H9 (cell line): ENCODE data around the gene SHTN1. TPM values are rescaled to one million over a fixed set of nuclear protein-coding genes. Genes with fewer than 3 reads are reported as not detected.

Experiments
- DNase-seq: peaks from one replicate; pipeline ENCODE4 v3.0.0-alpha.2; 2017
- H2AFZ ChIP-seq: one replicate; pipeline ENCODE4 v1.6.1; 2013; ENCODE audit warnings: mild to moderate bottlenecking, low read length, control low read depth, moderate library complexity
- H2AK5ac ChIP-seq: 2 replicates; pipeline ENCODE4 v1.6.1; 2013; ENCODE audit warnings: low read length, control low read depth, mixed read lengths; ENCODE audit not compliant: insufficient read length
- H2BK120ac ChIP-seq: one replicate; pipeline ENCODE4 v1.6.1; 2013; ENCODE audit warnings: low read depth, mild to moderate bottlenecking, low read length, control low read depth, inconsistent platforms; ENCODE audit not compliant: poor library complexity, severe bottlenecking
- H2BK12ac ChIP-seq: 2 replicates; pipeline ENCODE4 v1.6.1; 2013; ENCODE audit warnings: low read length, control low read depth, mixed read lengths, low read depth; ENCODE audit not compliant: insufficient read length
- H2BK15ac ChIP-seq: 2 replicates; pipeline ENCODE4 v1.6.1; 2013; ENCODE audit warnings: low read depth, low read length, control low read depth
- H2BK20ac ChIP-seq: one replicate; pipeline ENCODE4 v1.6.1; 2013; ENCODE audit warnings: low read depth, mild to moderate bottlenecking, low read length, control low read depth, inconsistent platforms; ENCODE audit not compliant: poor library complexity, severe bottlenecking
- H2BK5ac ChIP-seq: 2 replicates; pipeline ENCODE4 v1.6.1; 2013; ENCODE audit warnings: low read length, control low read depth, mixed read lengths; ENCODE audit not compliant: insufficient read length
- H3K14ac ChIP-seq: 2 replicates; pipeline ENCODE4 v1.6.1; 2013; ENCODE audit warnings: low read length, control low read depth; ENCODE audit not compliant: insufficient read depth
- H3K18ac ChIP-seq: 2 replicates; pipeline ENCODE4 v1.6.1; 2013; ENCODE audit warnings: low read depth, mild to moderate bottlenecking, mixed read lengths, low read length, control low read depth; ENCODE audit not compliant: insufficient read length
- H3K23ac ChIP-seq: 2 replicates; pipeline ENCODE4 v1.6.1; 2013; ENCODE audit warnings: low read length, control low read depth, mixed read lengths, low read depth; ENCODE audit not compliant: insufficient read length
- H3K23me2 ChIP-seq: 2 replicates; pipeline ENCODE4 v1.6.1; 2013; ENCODE audit warnings: low read depth, mild to moderate bottlenecking, mixed read lengths, low read length, control low read depth; ENCODE audit not compliant: insufficient read length, poor library complexity, severe bottlenecking
- H3K27ac ChIP-seq: 2 replicates; pipeline ENCODE4 v1.5.1; 2013; ENCODE audit warnings: low read length, control low read depth, mixed read lengths, low read depth; ENCODE audit not compliant: insufficient read length
- H3K27me3 ChIP-seq: 2 replicates; pipeline ENCODE4 v1.6.1; 2013; ENCODE audit warnings: low read length, control low read depth, inconsistent platforms; ENCODE audit not compliant: insufficient read depth
- H3K4ac ChIP-seq: 2 replicates; pipeline ENCODE4 v1.6.1; 2013; ENCODE audit warnings: low read depth, mild to moderate bottlenecking, control low read depth, inconsistent platforms, low read length, moderate library complexity
- H3K4me1 ChIP-seq: 2 replicates; pipeline ENCODE4 v1.6.1; 2013; ENCODE audit warnings: low read length, control low read depth, inconsistent platforms; ENCODE audit not compliant: insufficient read depth
- H3K4me2 ChIP-seq: 2 replicates; pipeline ENCODE4 v1.6.1; 2013; ENCODE audit warnings: low read length, control low read depth, mixed read lengths; ENCODE audit not compliant: insufficient read length, insufficient read depth
- H3K56ac ChIP-seq: 2 replicates; pipeline ENCODE4 v1.6.1; 2013; ENCODE audit warnings: low read depth, mild to moderate bottlenecking, mixed read lengths, low read length, control low read depth; ENCODE audit not compliant: insufficient read length
- H3K79me1 ChIP-seq: 2 replicates; pipeline ENCODE4 v1.6.1; 2013; ENCODE audit warnings: low read depth, mild to moderate bottlenecking, moderate library complexity, low read length, control low read depth, inconsistent platforms; ENCODE audit not compliant: insufficient read depth, poor library complexity, severe bottlenecking
- H3K79me2 ChIP-seq: 2 replicates; pipeline ENCODE4 v1.6.1; 2013; ENCODE audit warnings: low read length, control low read depth, inconsistent platforms; ENCODE audit not compliant: insufficient read depth
- H3K9ac ChIP-seq: 2 replicates; pipeline ENCODE4 v1.6.1; 2013; ENCODE audit warnings: low read length, control low read depth, mixed read lengths; ENCODE audit not compliant: insufficient read length; ENCODE audit errors: extremely low read depth
- H3K9me3 ChIP-seq: one replicate; pipeline ENCODE4 v1.6.1; 2013; ENCODE audit warnings: low read depth, low read length, inconsistent platforms; ENCODE audit not compliant: control insufficient read depth
- H3T11ph ChIP-seq: one replicate; pipeline ENCODE4 v1.6.1; 2013; ENCODE audit warnings: mild to moderate bottlenecking, low read length, control low read depth, inconsistent platforms
- H4K20me1 ChIP-seq: one replicate; pipeline ENCODE4 v1.6.1; 2013; ENCODE audit not compliant: control insufficient read depth, insufficient read length, insufficient read depth
- H4K5ac ChIP-seq: 2 replicates; pipeline ENCODE4 v1.6.1; 2013; ENCODE audit warnings: low read depth, mild to moderate bottlenecking, mixed read lengths, low read length, control low read depth; ENCODE audit not compliant: insufficient read length
- H4K8ac ChIP-seq: replicated peaks from 2 replicates; pipeline ENCODE4 v1.6.1; 2013; ENCODE audit warnings: low read length, control low read depth, mixed read lengths, low read depth; ENCODE audit not compliant: insufficient read length
- H4K91ac ChIP-seq: 2 replicates; pipeline ENCODE4 v1.6.1; 2013; ENCODE audit warnings: low read depth, mild to moderate bottlenecking, moderate library complexity, mixed read lengths, low read length, control low read depth; ENCODE audit not compliant: insufficient read length
- H3K27ac Mint-ChIP-seq, 3 experiments: 2 replicates in 2 of 3; 3 replicates in 1 of 3; pipeline ENCODE4 v1.8.0; 2020 to 2021; ENCODE audit warnings: mixed read lengths in 3 of 3, mild to moderate bottlenecking in 1 of 3, moderate library complexity in 1 of 3
- H3K27me3 Mint-ChIP-seq: 2 replicates; pipeline ENCODE4 v1.8.0; 2021; ENCODE audit warnings: low read depth, mild to moderate bottlenecking, moderate library complexity, mixed read lengths
- H3K36me3 Mint-ChIP-seq, 3 experiments: 2 replicates in 2 of 3; 3 replicates in 1 of 3; pipeline ENCODE4 v1.8.0; 2020 to 2021; ENCODE audit warnings: low read depth in 3 of 3, mixed read lengths in 3 of 3; ENCODE audit not compliant: insufficient read depth in 1 of 3
- H3K4me1 Mint-ChIP-seq, 2 experiments: 2 replicates each; pipeline ENCODE4 v1.8.0; 2020; ENCODE audit warnings: mixed read lengths in 2 of 2
- H3K4me3 Mint-ChIP-seq, 2 experiments: 2 replicates in 1 of 2; 3 replicates in 1 of 2; pipeline ENCODE4 v1.8.0; 2020 to 2021; ENCODE audit warnings: mild to moderate bottlenecking in 2 of 2, mixed read lengths in 2 of 2, moderate library complexity in 1 of 2
- H3K9me3 Mint-ChIP-seq, 2 experiments: 2 replicates in 1 of 2; 3 replicates in 1 of 2; pipeline ENCODE4 v1.8.0; 2020; ENCODE audit warnings: mild to moderate bottlenecking in 2 of 2, mixed read lengths in 2 of 2, moderate library complexity in 1 of 2
- WGBS: extraction: QIAGEN DNeasy Blood & Tissue Kit; methylation state at CpG from one replicate; pipeline ENCODE4 v1.1.7; 2013; ENCODE audit warnings: missing lambda C conversion rate, low lambda C conversion rate, mixed read lengths; ENCODE audit not compliant: insufficient read length; ENCODE audit errors: extremely low coverage; 5-methylcytosine and 5-hydroxymethylcytosine counted together
- total RNA-seq: library from RNA; stranded (reverse); gene quantifications from 2 replicates; pipeline ENCODE4 v1.2.1, GENCODE V29; 2021
- TF ChIP-seq, protein P1 (sequence below): fragments of 200-600 bp; sonication (generic); conservative IDR thresholded peaks from 3 replicates; pipeline ENCODE4 v1.8.0; 2021; ENCODE audit warnings: antibody characterized with exemption, mild to moderate bottlenecking

SHTN1 gene
- total RNA-seq, 1 experiment from 2014 or later, result 22.1 TPM

DNA sequence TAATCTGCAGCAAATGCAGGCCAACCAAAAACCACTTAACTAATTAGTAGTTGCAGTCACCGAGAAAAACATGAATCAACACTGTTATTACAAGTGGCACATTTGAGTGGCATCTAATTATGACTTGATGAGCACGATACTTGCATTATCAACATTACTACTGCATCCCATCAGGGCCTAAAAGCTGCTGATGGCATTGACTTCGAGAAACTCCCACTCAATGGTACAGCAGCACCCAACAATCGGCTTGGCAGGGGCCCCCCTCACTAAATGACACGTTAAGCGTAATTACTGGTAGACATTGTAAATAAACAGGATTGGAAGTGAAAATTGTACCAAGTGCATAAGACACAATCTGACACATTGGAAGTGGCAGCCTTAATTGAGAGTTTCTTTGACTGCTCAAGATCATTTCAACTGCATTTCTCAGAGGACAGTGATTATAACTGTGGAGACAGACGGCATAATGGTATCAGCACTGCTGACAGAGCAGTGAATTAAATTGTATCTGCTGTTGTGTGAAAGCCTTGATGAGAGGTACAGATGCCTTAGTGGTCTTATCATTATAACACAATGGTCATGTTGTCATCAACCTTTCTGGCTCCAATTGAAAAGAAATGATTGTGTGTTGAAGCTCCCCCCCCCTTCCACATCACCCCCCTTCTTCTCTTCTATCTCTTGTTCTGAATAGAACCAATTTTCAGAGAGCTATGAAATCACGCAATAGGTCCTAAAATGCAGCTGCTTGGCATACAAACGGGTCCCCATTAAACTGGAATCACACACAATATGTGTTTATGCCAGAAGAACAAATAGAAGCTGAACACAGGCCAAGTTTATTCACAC, 43.4 kb downstream of the SHTN1 start:
- Histone ChIP-seq H3K4me1 (no peaks in the 10 kb centered on the region), H3K56ac (no peak overlapping the region), H3K23me2 (no peaks in the 10 kb centered on the region), H4K91ac (no peak overlapping the region), H2BK20ac (no peak overlapping the region), H2BK5ac (no peak overlapping the region), H3K27ac (no peak overlapping the region), H3K4me2 (no peak overlapping the region), H3K27me3 (no peaks in the 10 kb centered on the region), H4K5ac (no peak overlapping the region), H2BK12ac (no peak overlapping the region), H2BK120ac (no peak overlapping the region), H3K4ac (no peak overlapping the region), H2AK5ac (no peak overlapping the region), H3K9me3 (no peaks in the 10 kb centered on the region), H3K79me2 (no peaks in the 10 kb centered on the region), H3K79me1 (no peaks in the 10 kb centered on the region), H4K20me1 (no peaks in the 10 kb centered on the region), H3K9ac (no peak overlapping the region), H3K14ac (no peak overlapping the region), H4K8ac (no peak overlapping the region), H2AFZ (no peak overlapping the region), H3T11ph (no peak overlapping the region), H2BK15ac (no peak overlapping the region), H3K23ac (no peak overlapping the region), H3K18ac (no peak overlapping the region)
- peaks cover 0 to 4% (median 0%) of the 10 kb centered on the region in 3 experiments; a peak in 3 of 7 replicates for H3K36me3 Mint-ChIP-seq
- H3K9me3 Mint-ChIP-seq, result no peaks in the 10 kb centered on the region
- no peaks in the 10 kb centered on the region for H3K4me1 Mint-ChIP-seq
- no peak overlapping the region for H3K27ac Mint-ChIP-seq
- no peak overlapping the region for H3K4me3 Mint-ChIP-seq
- DNase-seq, result no peak
- TF ChIP-seq, protein P1, sequence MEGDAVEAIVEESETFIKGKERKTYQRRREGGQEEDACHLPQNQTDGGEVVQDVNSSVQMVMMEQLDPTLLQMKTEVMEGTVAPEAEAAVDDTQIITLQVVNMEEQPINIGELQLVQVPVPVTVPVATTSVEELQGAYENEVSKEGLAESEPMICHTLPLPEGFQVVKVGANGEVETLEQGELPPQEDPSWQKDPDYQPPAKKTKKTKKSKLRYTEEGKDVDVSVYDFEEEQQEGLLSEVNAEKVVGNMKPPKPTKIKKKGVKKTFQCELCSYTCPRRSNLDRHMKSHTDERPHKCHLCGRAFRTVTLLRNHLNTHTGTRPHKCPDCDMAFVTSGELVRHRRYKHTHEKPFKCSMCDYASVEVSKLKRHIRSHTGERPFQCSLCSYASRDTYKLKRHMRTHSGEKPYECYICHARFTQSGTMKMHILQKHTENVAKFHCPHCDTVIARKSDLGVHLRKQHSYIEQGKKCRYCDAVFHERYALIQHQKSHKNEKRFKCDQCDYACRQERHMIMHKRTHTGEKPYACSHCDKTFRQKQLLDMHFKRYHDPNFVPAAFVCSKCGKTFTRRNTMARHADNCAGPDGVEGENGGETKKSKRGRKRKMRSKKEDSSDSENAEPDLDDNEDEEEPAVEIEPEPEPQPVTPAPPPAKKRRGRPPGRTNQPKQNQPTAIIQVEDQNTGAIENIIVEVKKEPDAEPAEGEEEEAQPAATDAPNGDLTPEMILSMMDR, result no peak
- no peaks in the 10 kb centered on the region for H3K27me3 Mint-ChIP-seq
- no CpG with 5 or more reads among the region's 9 CpGs for WGBS
